Measurements from ENCODE around the gene ADGRV1.

ADGRV1 gene

GRCh38 chr5:91022518-91022917, 463.9 kb downstream of the ADGRV1 start (continued):
- no peak for TF ChIP-seq ZNF513 (tag by site-specific recombination; IDR thresholded peaks at IDR 0.05)
- no peak for TF ChIP-seq ZNF555 (tag by site-specific recombination; conservative IDR thresholded peaks at IDR 0.05)
- TF ChIP-seq ZNF184 (tag by site-specific recombination; IDR thresholded peaks at IDR 0.05), result no peak
- no peak for TF ChIP-seq MYNN (tag by site-specific recombination; IDR thresholded peaks at IDR 0.05; ENCODE audit: borderline replicate concordance)
- TF ChIP-seq ZNF510 (tag by site-specific recombination; IDR thresholded peaks at IDR 0.05; ENCODE audit: insufficient replicate concordance), result no peak
- TF ChIP-seq IKZF3 (tag by site-specific recombination; IDR thresholded peaks at IDR 0.05), result no peak
- no peak for TF ChIP-seq ZNF202 (tag by site-specific recombination; IDR thresholded peaks at IDR 0.05; ENCODE audit: borderline replicate concordance)
- TF ChIP-seq ZNF777 (tag by site-specific recombination; IDR thresholded peaks at IDR 0.05; ENCODE audit: borderline replicate concordance), result no peak
- TF ChIP-seq ZBTB48 (tag by site-specific recombination; IDR thresholded peaks at IDR 0.05), result no peak
- TF ChIP-seq KLF10 (tag by site-specific recombination; IDR thresholded peaks at IDR 0.05), result 0 out of 2 replicates have a peak, but pooled peaks have one; percentile 30
- TF ChIP-seq ZNF830 (tag by site-specific recombination; IDR thresholded peaks at IDR 0.05; ENCODE audit: low read depth), result no peak
- TF ChIP-seq ZBTB26 (tag by site-specific recombination; optimal IDR thresholded peaks at IDR 0.05), result no peak
- no peak for TF ChIP-seq ZNF791 (tag by site-specific recombination; IDR thresholded peaks at IDR 0.05)
- TF ChIP-seq SCRT2 (tag by site-specific recombination; IDR thresholded peaks at IDR 0.05), result peak; percentile 50; the same call in 1 of the 2 replicates
- no peak for TF ChIP-seq ZNF548 (tag by site-specific recombination; IDR thresholded peaks at IDR 0.05)
- TF ChIP-seq ATF2 (tag by site-specific recombination; IDR thresholded peaks at IDR 0.05; ENCODE audit: low read depth), result no peak
- TF ChIP-seq RBAK (tag by site-specific recombination; IDR thresholded peaks at IDR 0.05), result no peak
- no peak for TF ChIP-seq GLI2 (tag by site-specific recombination; IDR thresholded peaks at IDR 0.05; ENCODE audit: borderline replicate concordance, low read depth)
- TF ChIP-seq ZNF660 (tag by site-specific recombination; IDR thresholded peaks at IDR 0.05), result peak; percentile 49; the same call in 1 of the 2 replicates
- no peak for TF ChIP-seq TCF7L2 (IDR thresholded peaks at IDR 0.05; ENCODE audit: borderline replicate concordance, low read depth, low read length)
- no peak for TF ChIP-seq KLF17 (tag by site-specific recombination; IDR thresholded peaks at IDR 0.05)
- TF ChIP-seq OVOL3 (tag by site-specific recombination; IDR thresholded peaks at IDR 0.05), result 0 out of 2 replicates have a peak, but pooled peaks have one; percentile 70
- TF ChIP-seq INSM2 (tag by site-specific recombination; IDR thresholded peaks at IDR 0.05), result no peak
- no peak for TF ChIP-seq ZNF23 (tag by site-specific recombination; IDR thresholded peaks at IDR 0.05; ENCODE audit: borderline replicate concordance)
- TF ChIP-seq ZNF654 (tag by site-specific recombination; IDR thresholded peaks at IDR 0.05; ENCODE audit: low read depth), result no peak
- no peak for TF ChIP-seq ZNF600 (tag by site-specific recombination; IDR thresholded peaks at IDR 0.05)
- no peak for TF ChIP-seq ZNF248 (tag by site-specific recombination; IDR thresholded peaks at IDR 0.05)
- TF ChIP-seq SETDB1 (IDR thresholded peaks at IDR 0.05; ENCODE audit: insufficient read length, low read length), result no peak
- peak; percentile 84 for TF ChIP-seq PRDM6 (tag by site-specific recombination; IDR thresholded peaks at IDR 0.05)
- peak; percentile 74 for TF ChIP-seq ZNF580 (tag by site-specific recombination; IDR thresholded peaks at IDR 0.05)
- no peak for TF ChIP-seq ZNF48 (tag by site-specific recombination; IDR thresholded peaks at IDR 0.05)
- no peak for TF ChIP-seq ZNF302 (tag by site-specific recombination; IDR thresholded peaks at IDR 0.05; ENCODE audit: low read depth)
- no peak; the same call in none of the 2 replicates for TF ChIP-seq ZSCAN30 (tag by site-specific recombination; IDR thresholded peaks at IDR 0.05)
